H9 (cell line): ENCODE data around the gene PRPH. TPM values are rescaled to one million over a fixed set of nuclear protein-coding genes. Genes with fewer than 3 reads are reported as not detected.

Source experiments
- DNase-seq: peaks from one replicate; pipeline ENCODE4 v3.0.0-alpha.2; 2017
- H2AFZ ChIP-seq: one replicate; pipeline ENCODE4 v1.6.1; 2013; ENCODE audit warnings: mild to moderate bottlenecking, low read length, control low read depth, moderate library complexity
- H2AK5ac ChIP-seq: 2 replicates; pipeline ENCODE4 v1.6.1; 2013; ENCODE audit warnings: low read length, control low read depth, mixed read lengths; ENCODE audit not compliant: insufficient read length
- H2BK120ac ChIP-seq: one replicate; pipeline ENCODE4 v1.6.1; 2013; ENCODE audit warnings: low read depth, mild to moderate bottlenecking, low read length, control low read depth, inconsistent platforms; ENCODE audit not compliant: poor library complexity, severe bottlenecking
- H2BK12ac ChIP-seq: 2 replicates; pipeline ENCODE4 v1.6.1; 2013; ENCODE audit warnings: low read length, control low read depth, mixed read lengths, low read depth; ENCODE audit not compliant: insufficient read length
- H2BK15ac ChIP-seq: 2 replicates; pipeline ENCODE4 v1.6.1; 2013; ENCODE audit warnings: low read depth, low read length, control low read depth
- H2BK20ac ChIP-seq: one replicate; pipeline ENCODE4 v1.6.1; 2013; ENCODE audit warnings: low read depth, mild to moderate bottlenecking, low read length, control low read depth, inconsistent platforms; ENCODE audit not compliant: poor library complexity, severe bottlenecking
- H2BK5ac ChIP-seq: 2 replicates; pipeline ENCODE4 v1.6.1; 2013; ENCODE audit warnings: low read length, control low read depth, mixed read lengths; ENCODE audit not compliant: insufficient read length
- H3K14ac ChIP-seq: 2 replicates; pipeline ENCODE4 v1.6.1; 2013; ENCODE audit warnings: low read length, control low read depth; ENCODE audit not compliant: insufficient read depth
- H3K18ac ChIP-seq: 2 replicates; pipeline ENCODE4 v1.6.1; 2013; ENCODE audit warnings: low read depth, mild to moderate bottlenecking, mixed read lengths, low read length, control low read depth; ENCODE audit not compliant: insufficient read length
- H3K23ac ChIP-seq: 2 replicates; pipeline ENCODE4 v1.6.1; 2013; ENCODE audit warnings: low read length, control low read depth, mixed read lengths, low read depth; ENCODE audit not compliant: insufficient read length
- H3K23me2 ChIP-seq: 2 replicates; pipeline ENCODE4 v1.6.1; 2013; ENCODE audit warnings: low read depth, mild to moderate bottlenecking, mixed read lengths, low read length, control low read depth; ENCODE audit not compliant: insufficient read length, poor library complexity, severe bottlenecking
- H3K27ac ChIP-seq: 2 replicates; pipeline ENCODE4 v1.5.1; 2013; ENCODE audit warnings: low read length, control low read depth, mixed read lengths, low read depth; ENCODE audit not compliant: insufficient read length
- H3K27me3 ChIP-seq: 2 replicates; pipeline ENCODE4 v1.6.1; 2013; ENCODE audit warnings: low read length, control low read depth, inconsistent platforms; ENCODE audit not compliant: insufficient read depth
- H3K4ac ChIP-seq: 2 replicates; pipeline ENCODE4 v1.6.1; 2013; ENCODE audit warnings: low read depth, mild to moderate bottlenecking, control low read depth, inconsistent platforms, low read length, moderate library complexity
- H3K4me1 ChIP-seq: 2 replicates; pipeline ENCODE4 v1.6.1; 2013; ENCODE audit warnings: low read length, control low read depth, inconsistent platforms; ENCODE audit not compliant: insufficient read depth
- H3K4me2 ChIP-seq: 2 replicates; pipeline ENCODE4 v1.6.1; 2013; ENCODE audit warnings: low read length, control low read depth, mixed read lengths; ENCODE audit not compliant: insufficient read length, insufficient read depth
- H3K56ac ChIP-seq: 2 replicates; pipeline ENCODE4 v1.6.1; 2013; ENCODE audit warnings: low read depth, mild to moderate bottlenecking, mixed read lengths, low read length, control low read depth; ENCODE audit not compliant: insufficient read length
- H3K79me1 ChIP-seq: 2 replicates; pipeline ENCODE4 v1.6.1; 2013; ENCODE audit warnings: low read depth, mild to moderate bottlenecking, moderate library complexity, low read length, control low read depth, inconsistent platforms; ENCODE audit not compliant: insufficient read depth, poor library complexity, severe bottlenecking
- H3K79me2 ChIP-seq: 2 replicates; pipeline ENCODE4 v1.6.1; 2013; ENCODE audit warnings: low read length, control low read depth, inconsistent platforms; ENCODE audit not compliant: insufficient read depth
- H3K9ac ChIP-seq: 2 replicates; pipeline ENCODE4 v1.6.1; 2013; ENCODE audit warnings: low read length, control low read depth, mixed read lengths; ENCODE audit not compliant: insufficient read length; ENCODE audit errors: extremely low read depth
- H3K9me3 ChIP-seq: one replicate; pipeline ENCODE4 v1.6.1; 2013; ENCODE audit warnings: low read depth, low read length, inconsistent platforms; ENCODE audit not compliant: control insufficient read depth
- H3T11ph ChIP-seq: one replicate; pipeline ENCODE4 v1.6.1; 2013; ENCODE audit warnings: mild to moderate bottlenecking, low read length, control low read depth, inconsistent platforms
- H4K20me1 ChIP-seq: one replicate; pipeline ENCODE4 v1.6.1; 2013; ENCODE audit not compliant: control insufficient read depth, insufficient read length, insufficient read depth
- H4K5ac ChIP-seq: 2 replicates; pipeline ENCODE4 v1.6.1; 2013; ENCODE audit warnings: low read depth, mild to moderate bottlenecking, mixed read lengths, low read length, control low read depth; ENCODE audit not compliant: insufficient read length
- H4K8ac ChIP-seq: replicated peaks from 2 replicates; pipeline ENCODE4 v1.6.1; 2013; ENCODE audit warnings: low read length, control low read depth, mixed read lengths, low read depth; ENCODE audit not compliant: insufficient read length
- H4K91ac ChIP-seq: 2 replicates; pipeline ENCODE4 v1.6.1; 2013; ENCODE audit warnings: low read depth, mild to moderate bottlenecking, moderate library complexity, mixed read lengths, low read length, control low read depth; ENCODE audit not compliant: insufficient read length
- H3K27ac Mint-ChIP-seq, 3 experiments: 2 replicates in 2 of 3; 3 replicates in 1 of 3; pipeline ENCODE4 v1.8.0; 2020 to 2021; ENCODE audit warnings: mixed read lengths in 3 of 3, mild to moderate bottlenecking in 1 of 3, moderate library complexity in 1 of 3
- H3K27me3 Mint-ChIP-seq: 2 replicates; pipeline ENCODE4 v1.8.0; 2021; ENCODE audit warnings: low read depth, mild to moderate bottlenecking, moderate library complexity, mixed read lengths
- H3K36me3 Mint-ChIP-seq, 3 experiments: 2 replicates in 2 of 3; 3 replicates in 1 of 3; pipeline ENCODE4 v1.8.0; 2020 to 2021; ENCODE audit warnings: low read depth in 3 of 3, mixed read lengths in 3 of 3; ENCODE audit not compliant: insufficient read depth in 1 of 3
- H3K4me1 Mint-ChIP-seq, 2 experiments: 2 replicates each; pipeline ENCODE4 v1.8.0; 2020; ENCODE audit warnings: mixed read lengths in 2 of 2
- H3K4me3 Mint-ChIP-seq, 2 experiments: 2 replicates in 1 of 2; 3 replicates in 1 of 2; pipeline ENCODE4 v1.8.0; 2020 to 2021; ENCODE audit warnings: mild to moderate bottlenecking in 2 of 2, mixed read lengths in 2 of 2, moderate library complexity in 1 of 2
- H3K9me3 Mint-ChIP-seq, 2 experiments: 2 replicates in 1 of 2; 3 replicates in 1 of 2; pipeline ENCODE4 v1.8.0; 2020; ENCODE audit warnings: mild to moderate bottlenecking in 2 of 2, mixed read lengths in 2 of 2, moderate library complexity in 1 of 2
- WGBS: extraction: QIAGEN DNeasy Blood & Tissue Kit; methylation state at CpG from one replicate; pipeline ENCODE4 v1.1.7; 2013; ENCODE audit warnings: missing lambda C conversion rate, low lambda C conversion rate, mixed read lengths; ENCODE audit not compliant: insufficient read length; ENCODE audit errors: extremely low coverage; 5-methylcytosine and 5-hydroxymethylcytosine counted together
- total RNA-seq: library from RNA; stranded (reverse); gene quantifications from 2 replicates; pipeline ENCODE4 v1.2.1, GENCODE V29; 2021
- TF ChIP-seq, protein P1 (sequence below): fragments of 200-600 bp; sonication (generic); conservative IDR thresholded peaks from 3 replicates; pipeline ENCODE4 v1.8.0; 2021; ENCODE audit warnings: antibody characterized with exemption, mild to moderate bottlenecking

Gene PRPH
- total RNA-seq, 1 experiment from 2014 or later: 1.1 TPM

DNA sequence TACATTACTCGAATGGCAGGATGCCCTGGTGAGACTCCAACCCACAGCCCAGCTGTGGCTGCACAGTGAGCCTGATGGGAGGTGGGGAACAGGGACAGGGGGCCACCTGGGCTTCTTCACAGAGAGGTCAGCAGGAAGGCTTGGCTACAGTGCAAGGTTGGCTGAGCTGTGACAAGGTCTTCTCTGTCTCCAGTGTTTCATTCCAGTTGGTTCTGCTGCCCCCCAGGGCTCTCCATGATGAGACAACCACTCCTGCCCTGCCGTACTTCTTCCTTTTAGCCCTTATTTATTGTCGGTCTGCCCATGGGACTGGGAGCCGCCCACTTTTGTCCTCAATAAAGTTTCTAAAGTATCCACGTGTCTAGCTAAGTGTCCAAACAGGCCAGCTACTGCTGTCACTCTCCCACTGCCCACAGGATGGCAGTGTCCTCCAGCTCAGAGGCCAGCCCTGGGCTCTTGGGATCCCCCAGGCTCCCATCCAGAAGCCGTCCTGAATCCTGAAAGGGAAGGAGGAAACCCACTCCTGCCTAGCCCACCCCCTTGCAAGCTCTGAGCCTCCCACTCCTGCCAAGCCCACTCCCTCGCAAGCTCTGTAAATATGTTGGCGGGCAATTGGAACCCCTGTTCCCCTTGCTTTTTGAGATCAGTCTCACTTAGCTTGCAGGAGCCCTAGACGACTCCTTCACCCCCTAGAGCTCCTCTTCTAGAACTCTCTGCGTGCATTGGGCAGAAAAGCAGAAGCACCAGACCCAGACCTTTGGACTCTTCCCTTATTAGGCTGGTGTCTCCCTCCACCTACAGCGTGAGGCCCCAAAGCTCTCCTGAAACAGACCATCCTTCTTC lies 36.7 kb downstream of the PRPH start:
- H2BK120ac ChIP-seq: no peak overlapping the region
- H2BK12ac ChIP-seq: no peak overlapping the region
- H3K4me2 ChIP-seq: no peak overlapping the region
- no peaks in the 10 kb centered on the region for H3K79me1 ChIP-seq
- TF ChIP-seq, protein P1, sequence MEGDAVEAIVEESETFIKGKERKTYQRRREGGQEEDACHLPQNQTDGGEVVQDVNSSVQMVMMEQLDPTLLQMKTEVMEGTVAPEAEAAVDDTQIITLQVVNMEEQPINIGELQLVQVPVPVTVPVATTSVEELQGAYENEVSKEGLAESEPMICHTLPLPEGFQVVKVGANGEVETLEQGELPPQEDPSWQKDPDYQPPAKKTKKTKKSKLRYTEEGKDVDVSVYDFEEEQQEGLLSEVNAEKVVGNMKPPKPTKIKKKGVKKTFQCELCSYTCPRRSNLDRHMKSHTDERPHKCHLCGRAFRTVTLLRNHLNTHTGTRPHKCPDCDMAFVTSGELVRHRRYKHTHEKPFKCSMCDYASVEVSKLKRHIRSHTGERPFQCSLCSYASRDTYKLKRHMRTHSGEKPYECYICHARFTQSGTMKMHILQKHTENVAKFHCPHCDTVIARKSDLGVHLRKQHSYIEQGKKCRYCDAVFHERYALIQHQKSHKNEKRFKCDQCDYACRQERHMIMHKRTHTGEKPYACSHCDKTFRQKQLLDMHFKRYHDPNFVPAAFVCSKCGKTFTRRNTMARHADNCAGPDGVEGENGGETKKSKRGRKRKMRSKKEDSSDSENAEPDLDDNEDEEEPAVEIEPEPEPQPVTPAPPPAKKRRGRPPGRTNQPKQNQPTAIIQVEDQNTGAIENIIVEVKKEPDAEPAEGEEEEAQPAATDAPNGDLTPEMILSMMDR: peak; percentile 76
- Mint-ChIP-seq H3K4me1 (peaks cover 0 to 5% of the 10 kb centered on the region in 2 experiments; a peak in 1 of 4 replicates), H3K4me3 (peak overlapping the region in 1 of 2 experiments; percentile 58; a peak in 2 of 5 replicates), H3K27me3 (peaks cover 42% of the 10 kb centered on the region), H3K27ac (no peak overlapping the region), H3K9me3 (peaks cover 0 to 3% of the 10 kb centered on the region in 2 experiments; a peak in 1 of 5 replicates), H3K36me3 (peaks cover 15 to 41% (median 41%) of the 10 kb centered on the region in 3 experiments; a peak in 6 of 7 replicates)
- peaks cover 21% of the 10 kb centered on the region; the same call in 1 of the 2 replicates for H3K27me3 ChIP-seq
- H3K23ac ChIP-seq: no peak overlapping the region
- no peak overlapping the region for H2AK5ac ChIP-seq
- no peak overlapping the region for H2BK5ac ChIP-seq
- DNase-seq: peak; percentile 80
- H3K56ac ChIP-seq: no peak overlapping the region
- WGBS: no CpG with 5 or more reads among the region's 11 CpGs
- H3K9me3 ChIP-seq: no peaks in the 10 kb centered on the region
- H3K27ac ChIP-seq: no peak overlapping the region
- H4K8ac ChIP-seq: no peak overlapping the region
- no peak overlapping the region for H2BK20ac ChIP-seq
- no peaks in the 10 kb centered on the region for H3K4me1 ChIP-seq
- no peaks in the 10 kb centered on the region for H4K20me1 ChIP-seq
- H3K4ac ChIP-seq: no peak overlapping the region
- H3K18ac ChIP-seq: no peak overlapping the region
- no peak overlapping the region for H4K91ac ChIP-seq
- no peak overlapping the region for H4K5ac ChIP-seq
- no peak overlapping the region for H3K14ac ChIP-seq
- H3K79me2 ChIP-seq: no peaks in the 10 kb centered on the region
- no peak overlapping the region for H2BK15ac ChIP-seq
- no peak overlapping the region for H2AFZ ChIP-seq
- H3T11ph ChIP-seq: no peak overlapping the region
- H3K9ac ChIP-seq: no peak overlapping the region
- H3K23me2 ChIP-seq: peaks cover 2% of the 10 kb centered on the region
